GM12891 (cell line): ENCODE measurements around the gene HYAL4.

Source experiments
- POLR2A ChIP-seq: IDR thresholded peaks from 2 replicates; pipeline ENCODE4 v1.6.1; 2011; ENCODE audit warnings: low read depth, low read length, control low read depth
- POLR2AphosphoS5 ChIP-seq: IDR thresholded peaks from 2 replicates; pipeline ENCODE4 v1.6.1; 2011; ENCODE audit warnings: low read depth, low read length, control low read depth
- POU2F2 ChIP-seq: IDR thresholded peaks from 2 replicates; pipeline ENCODE4 v1.6.1; 2011; ENCODE audit warnings: low read depth, mild to moderate bottlenecking, control low read depth, low read length, moderate library complexity
- SPI1 ChIP-seq: IDR thresholded peaks from 2 replicates; pipeline ENCODE4 v1.6.1; 2011; ENCODE audit warnings: low read depth, low read length, control low read depth
- TAF1 ChIP-seq: IDR thresholded peaks from 2 replicates; pipeline ENCODE4 v1.6.1; 2011; ENCODE audit warnings: low read depth, low read length, control low read depth

DNA sequence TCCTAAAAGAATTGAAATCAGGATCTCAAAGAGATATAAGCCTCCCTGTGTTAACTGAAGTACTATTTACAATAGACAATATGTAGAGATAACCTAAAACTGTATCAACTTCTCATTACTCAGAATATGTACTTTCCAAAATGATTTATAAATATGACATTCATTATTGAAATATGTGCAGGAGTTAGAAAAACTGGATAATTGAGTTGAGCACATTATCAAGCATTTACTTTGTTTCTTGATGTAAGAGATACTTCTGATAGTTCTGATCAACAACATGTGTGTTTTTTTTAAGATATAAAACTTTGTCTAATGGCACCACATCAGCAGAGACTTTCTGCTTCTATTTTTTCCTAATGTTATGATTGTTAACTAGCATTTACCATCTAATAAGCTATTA is 38.2 kb downstream of the HYAL4 start:
- no peak for TF ChIP-seq POLR2AphosphoS5
- TF ChIP-seq TAF1 = no peak
- TF ChIP-seq POLR2A = no peak
- no peak for TF ChIP-seq POU2F2
- no peak for TF ChIP-seq SPI1
